Measurements from ENCODE around the gene ADIPOR1.

DNA sequence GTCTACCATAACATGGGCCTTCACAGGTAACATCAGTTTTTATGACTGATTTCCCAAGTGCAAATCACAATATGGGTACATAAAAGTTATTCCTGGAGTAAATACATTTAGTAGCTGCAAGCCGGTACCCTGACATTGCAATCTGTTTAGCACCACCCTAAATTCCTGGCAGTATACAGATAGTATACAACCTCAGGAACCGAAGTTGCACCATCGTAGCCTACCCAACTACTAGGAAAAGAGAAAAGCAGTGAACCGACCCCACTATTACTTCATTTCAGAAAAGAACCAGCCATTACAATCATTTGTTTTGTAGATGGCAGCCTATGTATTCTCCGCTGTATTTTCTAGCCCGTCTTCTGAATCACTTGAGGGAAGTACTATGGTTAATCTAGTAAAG lies 1.1 kb downstream of the ADIPOR1 start:
- no peak for TF ChIP-seq CTCF (IDR thresholded peaks at IDR 0.05)
- TF ChIP-seq POLR2AphosphoS5 (IDR thresholded peaks at IDR 0.05), result no peak
- TF ChIP-seq POLR2A (IDR thresholded peaks at IDR 0.05), result no peak
